ENCODE data around the gene HAUS7.

The HAUS7 gene

DNA sequence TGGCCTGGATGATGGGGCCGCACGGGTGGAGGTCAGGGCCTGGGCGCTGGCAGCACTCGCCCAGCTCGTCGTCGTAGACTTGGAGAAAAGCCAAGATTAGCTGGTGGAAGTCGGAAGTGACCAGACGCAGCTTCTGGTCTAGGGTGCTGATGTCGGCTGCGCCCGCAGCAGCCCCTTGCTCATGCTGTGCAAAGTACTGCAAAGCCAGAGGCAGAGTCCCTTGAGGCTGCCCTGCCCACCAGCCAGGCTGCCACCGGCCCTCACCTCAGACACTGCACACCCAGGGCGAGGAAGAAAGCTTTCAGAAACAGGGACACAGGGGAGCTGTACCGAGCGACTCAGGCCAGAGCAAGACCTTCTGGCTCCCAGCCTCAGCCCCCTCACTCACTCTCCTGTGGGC lies 14.8 kb downstream of the HAUS7 start:
- no peak for DNase-seq (ENCODE audit: low read depth)

DNA sequence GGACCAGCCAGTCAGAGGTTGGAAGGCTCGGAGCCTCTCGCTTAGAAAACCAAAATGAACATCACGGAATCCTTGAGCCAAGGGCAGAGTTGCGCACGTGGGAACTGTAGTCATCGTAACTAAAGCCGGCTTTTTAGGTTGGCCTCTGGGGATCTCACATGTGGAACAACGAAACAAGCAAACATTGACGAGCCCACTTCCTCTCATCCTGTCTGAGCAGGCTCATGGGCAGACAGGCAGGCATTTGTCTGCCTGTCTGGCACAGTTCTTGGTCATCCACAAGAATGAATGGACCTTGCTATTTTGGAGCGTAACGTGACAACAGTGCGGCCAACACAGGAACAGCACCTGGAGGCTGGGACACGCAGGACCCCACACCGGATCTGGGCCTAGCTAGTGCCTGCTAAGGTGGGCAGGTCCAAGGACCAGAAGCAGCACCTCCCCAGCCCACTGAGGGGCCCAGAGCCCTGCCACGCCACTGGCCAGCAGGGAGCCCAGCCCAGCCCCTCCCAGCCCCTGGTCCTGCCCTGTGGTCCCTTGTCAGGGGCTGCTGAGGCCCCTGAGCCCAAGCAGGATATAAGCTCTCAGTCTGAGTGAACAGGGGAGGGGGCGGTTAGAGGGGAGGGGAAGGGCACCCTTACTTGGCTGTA lies 15.3 kb downstream of the HAUS7 start:
- DNase-seq (ENCODE audit: low read depth), result no peak

DNA sequence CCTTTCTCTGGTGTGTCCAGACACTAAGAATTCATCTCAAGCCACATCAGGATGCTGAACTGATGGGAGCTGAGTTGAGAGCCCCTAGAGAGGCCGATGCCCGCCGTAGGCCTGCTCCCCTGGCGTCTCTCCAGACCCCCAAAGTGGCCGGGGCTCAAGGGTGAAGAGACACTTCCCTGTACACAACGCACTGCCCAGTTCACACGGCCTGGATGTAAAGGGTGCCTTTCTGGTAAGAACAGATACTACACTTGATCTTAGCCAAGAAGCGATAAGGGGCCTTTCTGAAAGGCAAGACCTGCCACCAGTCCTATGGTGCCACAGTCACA lies 19.5 kb downstream of the HAUS7 start:
- no peak for DNase-seq (ENCODE audit: low read depth)

DNA sequence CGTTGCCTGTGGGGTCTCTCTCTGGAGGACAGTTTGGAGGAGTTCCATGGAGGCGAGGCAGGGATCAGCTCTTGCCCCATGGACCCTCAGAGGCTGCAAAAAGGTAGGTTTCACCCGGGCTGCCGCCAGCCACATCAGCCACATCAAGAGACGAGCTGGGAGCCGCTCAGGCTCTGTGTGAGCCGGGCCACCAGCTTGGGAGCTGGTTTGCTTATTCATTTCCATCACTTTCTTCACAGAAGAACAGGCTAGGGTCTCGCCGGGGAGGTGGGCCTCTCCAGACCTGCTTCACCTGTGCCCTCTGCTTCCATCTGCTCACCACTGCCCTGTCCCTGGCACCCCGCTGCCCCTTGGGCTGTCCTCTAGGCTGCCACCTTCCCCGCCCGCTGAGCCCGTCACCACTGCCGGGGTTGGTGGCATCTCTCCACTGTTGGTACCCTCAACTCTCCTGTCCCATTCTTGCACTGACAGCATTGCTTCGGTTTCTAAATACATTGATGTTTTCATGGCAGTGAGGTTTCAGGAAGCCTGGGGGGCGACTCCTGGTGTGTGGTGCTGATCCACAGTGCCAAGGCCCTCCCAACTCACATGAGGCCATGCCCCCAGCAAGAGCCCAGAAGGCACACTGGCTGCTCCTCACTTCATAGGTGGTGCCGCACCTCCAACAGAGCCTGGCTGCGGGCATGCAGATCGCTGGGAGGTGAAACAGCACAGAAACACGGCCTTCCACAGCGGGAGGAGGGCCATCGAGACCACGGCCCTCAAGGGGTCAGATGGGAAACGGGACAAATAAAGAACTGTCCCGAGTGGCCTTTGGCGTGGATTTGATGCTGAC lies 20.0 kb downstream of the HAUS7 start:
- no peak for DNase-seq (ENCODE audit: low read depth)

DNA sequence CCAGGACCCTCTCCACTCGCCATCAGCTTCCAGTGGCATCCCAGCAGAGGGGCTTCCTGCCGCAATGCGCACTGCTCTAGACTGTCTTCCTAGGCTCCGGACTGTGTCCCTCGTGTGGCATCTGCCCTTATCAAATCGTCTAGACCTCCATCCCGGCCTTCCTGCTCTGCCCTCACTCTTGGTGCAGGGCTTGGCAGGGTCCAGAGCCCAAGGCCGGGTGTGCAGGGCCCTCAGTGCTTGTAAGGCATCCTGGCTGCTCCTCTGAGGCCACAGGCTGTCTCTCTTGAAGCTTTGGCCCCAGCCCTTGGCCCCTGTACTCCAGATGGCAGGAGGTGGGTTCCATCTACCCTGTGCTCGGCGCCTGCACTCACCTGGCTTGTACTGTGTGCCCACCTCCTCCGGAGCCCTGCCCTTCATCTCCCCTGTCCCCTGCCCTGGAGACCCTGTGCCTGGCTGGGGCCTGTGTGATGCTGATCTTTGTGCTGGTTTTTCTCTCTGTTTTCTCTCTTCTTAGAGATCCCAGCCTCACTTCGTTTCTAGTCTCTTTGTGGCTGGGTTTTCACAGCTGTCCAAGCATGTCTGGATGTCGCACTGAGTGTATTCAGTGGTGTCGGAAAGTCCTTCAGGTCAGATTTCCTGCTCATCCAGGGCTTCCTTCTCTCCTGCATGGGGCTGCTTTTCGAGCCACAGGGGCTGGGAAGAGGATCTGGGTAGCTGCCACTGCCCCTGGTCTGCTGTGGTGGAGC lies 20.8 kb downstream of the HAUS7 start:
- no peak for DNase-seq (ENCODE audit: low read depth)

DNA sequence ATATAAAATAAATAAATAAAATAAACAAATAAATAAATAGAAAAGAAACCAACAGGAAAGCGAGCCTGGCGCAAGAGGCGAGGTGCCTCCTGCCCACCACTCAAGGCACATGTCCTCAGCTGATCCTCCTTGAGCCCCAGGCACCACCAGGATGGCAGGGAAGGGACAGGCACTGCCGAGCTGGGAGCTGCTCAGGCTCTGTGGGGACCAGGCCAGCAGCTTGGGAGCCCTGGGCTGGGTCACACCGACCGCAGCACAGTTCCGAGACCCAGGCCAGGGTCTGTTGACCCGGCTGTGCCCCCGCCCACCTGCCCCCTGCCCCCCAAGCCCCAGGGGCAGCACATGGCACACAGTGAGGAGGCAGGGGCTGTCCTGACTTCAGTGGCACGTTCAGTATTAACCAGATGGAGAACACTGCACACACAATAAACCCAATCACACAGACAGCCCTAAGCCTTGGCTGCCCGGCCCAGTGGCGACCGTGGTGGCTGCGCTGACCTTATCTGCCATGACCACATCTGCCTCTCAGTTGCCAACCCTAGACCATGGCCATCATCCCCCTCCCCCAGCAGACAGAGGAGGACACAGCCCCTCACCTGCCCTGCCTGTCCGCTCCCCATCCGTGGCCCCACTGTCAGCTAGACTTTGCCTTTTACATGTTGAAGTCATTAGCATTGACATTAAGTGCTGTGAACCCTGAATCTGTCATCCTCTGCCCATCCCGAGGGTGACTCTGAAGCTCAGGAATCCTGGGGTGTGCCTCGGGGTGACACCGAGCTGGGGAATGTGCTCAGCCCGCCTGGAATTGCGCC lies 21.6 kb downstream of the HAUS7 start:
- DNase-seq (ENCODE audit: low read depth), result no peak

DNA sequence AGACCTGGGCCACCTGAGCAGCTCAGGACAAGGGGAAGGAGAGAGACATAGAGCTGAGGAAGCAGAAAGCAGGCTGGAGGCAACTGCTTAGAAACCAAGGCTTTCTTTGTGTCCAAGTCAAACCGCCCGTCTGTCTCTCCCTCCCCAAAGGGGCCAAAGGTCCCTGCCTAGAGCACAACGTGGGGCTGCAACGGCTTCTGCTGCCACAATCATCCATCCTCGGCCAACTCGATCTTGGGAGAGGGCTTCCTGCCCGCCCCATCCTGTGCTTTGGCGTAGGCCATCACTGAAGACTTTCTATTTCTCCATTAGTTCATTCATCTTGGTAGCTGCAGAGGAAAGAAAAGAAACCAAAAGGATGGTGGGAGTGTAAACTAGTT lies 22.8 kb downstream of the HAUS7 start:
- DNase-seq (ENCODE audit: low read depth), result no peak

DNA sequence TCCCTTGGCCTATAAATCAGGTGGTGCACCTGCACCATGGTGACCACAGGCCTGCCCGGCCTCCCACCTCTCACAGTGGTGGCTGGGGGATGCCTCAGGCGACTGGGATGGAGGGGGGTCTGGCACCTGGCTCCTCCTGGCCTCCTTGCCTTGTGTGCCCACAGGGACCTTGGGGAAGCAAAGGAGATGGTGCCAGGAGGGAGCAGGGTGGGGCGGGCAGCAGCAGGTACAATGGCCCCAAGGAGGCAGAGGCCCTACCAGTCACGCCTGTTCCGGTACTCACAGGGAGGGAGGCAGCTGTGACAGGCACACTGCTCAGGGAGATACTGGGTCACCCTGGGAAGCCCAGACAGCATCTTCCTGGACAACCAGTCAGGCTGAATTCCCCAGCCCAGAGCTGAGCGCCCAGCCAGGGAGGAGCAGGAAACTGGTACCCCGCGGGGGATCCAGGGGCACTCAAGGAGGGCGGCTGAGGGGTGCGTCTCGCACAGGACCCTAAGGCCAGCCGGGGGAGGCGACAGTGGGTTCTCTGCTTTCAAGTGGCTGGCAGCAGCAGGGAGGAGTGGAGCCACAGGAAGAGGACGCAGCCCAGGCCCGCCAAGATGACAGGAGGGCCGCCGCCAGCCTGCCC lies 23.3 kb downstream of the HAUS7 start:
- DNase-seq (ENCODE audit: low read depth), result no peak

DNA sequence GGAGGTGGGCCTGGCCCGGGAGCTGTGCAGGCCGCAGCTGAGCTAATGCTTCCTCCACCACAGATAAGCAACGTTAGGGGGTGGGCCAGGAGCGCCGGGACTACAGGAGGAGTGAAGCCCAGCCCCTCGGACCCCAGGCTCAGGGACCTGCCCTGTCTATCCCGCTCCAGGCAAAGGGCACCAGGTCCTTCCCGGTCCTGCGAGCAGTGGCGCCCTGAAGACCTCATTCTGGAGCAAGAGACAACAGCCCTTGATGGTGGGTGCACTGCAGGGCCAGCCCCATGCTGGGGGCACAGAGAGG lies 23.8 kb downstream of the HAUS7 start:
- DNase-seq (ENCODE audit: low read depth), result no peak

DNA sequence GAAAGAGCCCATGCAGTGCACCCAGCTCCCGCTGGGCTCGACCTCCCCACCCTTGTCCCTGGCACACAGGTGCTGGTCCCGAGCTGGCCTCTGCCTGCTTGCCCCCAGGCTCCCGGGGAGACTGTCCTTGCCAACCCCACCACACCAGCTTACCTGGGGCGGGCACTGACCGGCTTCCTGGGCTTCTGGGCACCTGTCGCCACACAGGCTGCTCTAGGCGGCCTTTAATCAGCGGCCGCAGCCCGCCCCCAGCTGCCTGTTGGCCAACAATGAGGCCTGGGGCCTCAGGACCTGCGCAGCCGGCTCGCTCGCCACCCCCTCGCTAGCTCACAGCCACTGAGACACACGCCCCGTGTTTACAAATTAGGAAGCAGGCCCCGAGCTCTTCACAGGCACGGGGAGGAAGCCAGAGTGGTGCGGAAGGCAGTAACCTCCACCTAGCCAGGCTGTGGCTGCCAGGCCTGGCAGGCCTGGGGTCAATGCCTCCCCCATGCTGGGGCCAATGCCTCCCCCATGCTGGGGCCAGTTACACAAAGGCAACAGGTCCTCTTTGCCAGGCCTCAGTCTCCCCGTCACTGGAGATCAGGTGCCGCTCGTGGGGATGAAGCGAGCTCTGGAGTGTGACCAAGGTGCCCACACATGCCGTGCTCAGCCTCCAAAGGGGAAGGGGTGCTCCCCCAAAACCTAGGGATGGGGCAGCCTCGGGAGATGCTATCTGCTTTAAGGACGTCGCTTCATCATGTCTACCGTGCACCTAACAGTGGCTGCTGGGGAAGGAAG lies 24.3 kb downstream of the HAUS7 start, which contains the start of gene TREX2:
TSS of gene TREX2 (minus strand) at position 201 of the 780 bp plus-strand sequence. CDS start 626 bp downstream, outside the sequence.
- DNase-seq (ENCODE audit: low read depth), result no peak

DNA sequence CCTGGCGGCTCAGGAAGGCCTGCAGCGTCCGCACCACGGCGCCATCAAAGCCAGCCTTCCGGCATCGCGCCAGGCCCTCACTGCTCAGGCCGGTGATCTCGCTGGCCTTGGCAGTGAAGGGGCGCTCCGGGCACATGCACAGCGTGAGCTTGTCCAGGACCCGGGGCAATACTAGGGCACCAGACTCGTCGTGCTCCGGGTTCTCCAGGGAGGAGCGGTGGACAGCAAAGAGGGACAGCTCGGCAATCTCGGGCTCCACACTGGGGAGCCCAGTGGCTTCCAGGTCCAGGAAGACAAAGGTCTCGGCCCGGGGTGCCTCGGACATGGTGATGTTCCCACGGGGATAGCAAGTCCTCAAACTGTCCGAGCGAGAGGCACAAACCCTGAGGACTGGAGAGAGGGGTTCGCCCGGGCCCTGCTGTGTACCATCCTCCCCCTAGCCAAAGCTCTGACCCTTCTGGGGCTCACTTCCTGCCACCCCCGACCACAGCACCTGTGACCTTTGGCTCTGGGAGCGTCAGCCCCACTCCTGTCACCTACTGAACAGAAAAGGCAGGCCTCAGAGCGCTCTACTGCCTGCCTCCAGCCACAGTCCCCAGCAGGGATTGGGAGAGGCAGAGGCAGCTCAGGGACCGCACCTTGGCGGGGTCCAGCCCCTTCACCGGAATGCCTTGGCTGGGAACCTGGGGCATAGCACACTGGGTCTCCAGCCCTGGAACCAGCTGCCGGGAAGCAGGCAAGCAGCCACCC lies 25.1 kb downstream of the HAUS7 start:
- DNase-seq (ENCODE audit: low read depth), result no peak

DNA sequence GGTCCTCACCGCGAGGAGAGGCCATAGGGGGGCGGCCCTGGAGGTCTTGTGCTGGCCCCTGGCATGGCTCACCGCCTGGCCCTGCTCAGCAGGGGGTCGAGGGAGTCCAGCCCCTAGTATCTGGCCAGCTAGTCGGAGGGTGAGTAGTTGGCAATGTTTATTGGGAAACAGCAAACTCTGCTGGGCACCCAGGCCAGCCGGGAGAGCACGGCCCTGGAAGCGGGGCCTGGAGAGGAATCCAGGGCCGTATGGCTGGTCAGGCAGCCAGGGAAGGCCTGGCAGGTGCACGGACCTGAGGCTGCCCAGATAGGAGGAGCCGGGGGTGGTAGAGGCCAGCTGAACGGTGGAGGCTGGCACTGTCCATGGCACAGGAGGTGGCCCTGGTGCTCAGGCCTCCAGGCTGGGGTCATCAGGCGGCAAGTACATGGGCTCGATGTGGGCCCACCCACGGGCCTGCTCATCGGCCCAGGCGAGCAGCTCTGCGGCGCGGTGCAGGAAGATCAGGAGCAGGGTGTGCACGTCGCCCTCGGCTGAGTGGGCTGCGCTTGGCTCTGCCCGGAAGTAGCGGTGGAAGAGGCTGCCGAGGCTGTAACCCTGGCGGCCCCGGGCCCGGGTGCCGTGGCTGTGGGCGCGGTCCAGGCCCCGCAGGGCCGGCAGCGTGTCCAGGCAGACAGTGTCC lies 25.9 kb downstream of the HAUS7 start:
- no peak for DNase-seq (ENCODE audit: low read depth)

DNA sequence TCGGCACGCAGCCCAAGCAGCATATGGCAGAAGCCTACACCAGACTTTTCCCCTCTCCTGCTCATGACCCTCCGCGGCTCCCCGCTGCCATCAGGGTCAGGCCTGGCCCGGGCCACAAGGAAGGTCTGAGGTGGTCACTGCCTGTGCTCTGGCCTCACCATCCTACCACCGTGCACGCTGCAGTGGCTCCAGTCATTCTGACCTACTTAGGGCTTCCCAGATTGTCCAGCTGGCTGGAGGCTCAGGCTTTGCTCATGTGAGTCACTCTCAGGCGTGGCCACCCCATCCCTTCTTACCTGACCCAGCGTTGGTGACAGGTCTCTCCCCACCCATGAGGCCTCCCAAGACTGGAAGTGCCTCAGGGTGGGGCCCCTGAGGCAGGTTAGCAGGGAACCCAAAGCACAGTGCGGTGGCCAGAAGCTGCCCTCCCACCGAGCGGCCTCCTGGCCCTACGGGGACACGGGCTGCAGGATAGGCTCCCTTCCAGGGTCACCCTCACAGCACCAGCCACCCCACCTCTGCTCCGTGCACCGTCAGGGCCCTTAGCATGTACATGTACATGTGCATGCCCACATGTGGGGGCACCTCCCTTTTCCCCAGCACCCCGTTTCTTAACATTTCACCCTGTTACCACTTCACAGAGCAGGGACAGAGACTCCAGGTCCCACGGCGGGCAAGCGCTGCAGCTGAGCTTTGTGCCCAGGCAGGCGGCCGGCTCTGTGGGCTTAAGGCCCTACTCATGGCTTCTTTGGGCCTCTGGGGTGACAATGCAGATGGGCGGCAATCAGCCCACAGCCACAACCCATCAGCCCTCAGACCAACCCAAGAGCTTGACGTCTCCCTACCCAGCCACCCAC lies 26.7 kb downstream of the HAUS7 start:
- no peak for DNase-seq (ENCODE audit: low read depth)

DNA sequence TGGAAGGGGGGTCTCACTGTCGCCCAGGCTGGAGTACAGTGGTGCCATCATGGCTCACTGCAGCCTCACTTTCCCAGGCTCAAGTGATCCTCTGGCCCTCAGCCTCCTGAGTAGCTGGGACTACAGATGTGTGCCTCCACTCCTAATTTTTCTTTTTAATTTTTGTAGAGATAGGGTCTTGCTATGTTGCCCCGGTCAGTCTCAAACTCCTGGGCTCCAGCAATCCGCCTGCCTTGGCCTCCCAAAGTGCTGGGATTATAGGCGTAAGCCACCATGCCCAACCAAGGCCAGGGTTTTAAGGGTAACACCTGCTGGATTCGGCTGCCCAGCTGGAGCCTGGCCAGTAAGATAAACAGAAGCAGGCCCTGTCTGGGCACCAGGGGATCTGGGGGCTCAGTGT lies 27.9 kb downstream of the HAUS7 start:
- no peak for DNase-seq (ENCODE audit: low read depth)

DNA sequence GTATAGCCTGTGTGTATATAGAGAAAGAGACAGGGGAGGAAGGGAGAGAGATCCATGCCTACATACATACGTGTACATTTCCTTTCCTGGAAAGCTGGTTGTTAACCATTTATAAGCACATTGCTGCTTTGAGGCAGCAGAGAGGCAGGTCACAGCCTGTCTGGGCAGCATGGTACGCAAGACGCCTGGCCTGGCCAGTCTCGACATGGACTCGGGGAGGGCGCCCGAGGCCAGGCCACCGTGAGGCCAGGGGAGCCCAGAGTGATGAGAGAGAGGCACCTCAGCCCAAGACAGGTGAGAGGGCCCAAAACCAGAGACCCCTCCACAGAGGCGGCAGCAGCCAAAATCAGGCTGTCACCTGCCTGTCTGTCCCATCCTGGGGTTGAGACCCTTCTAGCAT lies 28.4 kb downstream of the HAUS7 start:
- DNase-seq (ENCODE audit: low read depth), result no peak

DNA sequence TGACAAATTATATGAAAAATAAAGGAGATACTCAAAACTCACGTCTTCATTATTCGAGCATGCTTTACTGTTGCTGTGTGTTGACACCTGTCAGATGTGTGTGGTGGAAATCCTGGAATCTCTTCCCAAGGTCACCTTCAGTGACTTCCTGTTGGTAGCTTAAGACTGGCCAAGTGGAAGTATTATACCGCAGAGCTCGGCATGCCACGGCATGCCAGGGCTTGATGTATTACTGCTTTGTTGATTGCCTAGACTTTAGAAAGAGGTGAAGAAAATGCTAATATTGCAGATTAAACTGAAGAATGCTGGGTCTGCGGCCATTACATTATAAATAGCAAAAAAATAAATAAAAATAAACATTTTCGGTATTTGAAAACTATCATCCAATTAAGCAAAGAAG lies 29.1 kb downstream of the HAUS7 start:
- no peak for DNase-seq (ENCODE audit: low read depth)

DNA sequence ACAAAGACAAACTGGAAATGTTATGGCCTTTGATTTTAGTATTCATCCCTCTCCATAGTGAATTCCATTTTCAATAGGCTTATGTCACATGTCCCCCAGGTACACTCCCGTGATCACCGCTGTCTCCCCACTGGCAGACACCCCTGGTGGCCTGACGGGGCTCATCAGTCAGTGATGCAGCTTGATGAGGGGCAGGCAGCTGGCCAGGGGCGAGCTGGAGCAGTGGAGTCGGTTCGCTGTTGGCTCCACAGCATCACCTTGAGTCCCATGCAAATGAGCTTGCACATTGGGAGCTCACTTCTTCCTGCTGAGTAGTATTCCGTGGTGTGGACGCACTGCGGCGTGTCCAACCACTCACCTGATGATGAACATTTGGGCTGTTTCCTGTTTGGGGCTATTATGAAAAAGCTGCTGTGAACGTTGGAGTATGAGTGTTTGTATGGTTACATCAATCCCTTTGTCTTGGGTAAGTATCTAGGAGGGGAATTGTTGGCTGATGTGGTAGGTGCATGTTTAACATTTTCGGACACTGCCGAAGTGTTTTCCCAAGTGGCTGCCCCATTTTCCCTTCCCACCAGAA lies 29.7 kb downstream of the HAUS7 start:
- DNase-seq (ENCODE audit: low read depth), result no peak

DNA sequence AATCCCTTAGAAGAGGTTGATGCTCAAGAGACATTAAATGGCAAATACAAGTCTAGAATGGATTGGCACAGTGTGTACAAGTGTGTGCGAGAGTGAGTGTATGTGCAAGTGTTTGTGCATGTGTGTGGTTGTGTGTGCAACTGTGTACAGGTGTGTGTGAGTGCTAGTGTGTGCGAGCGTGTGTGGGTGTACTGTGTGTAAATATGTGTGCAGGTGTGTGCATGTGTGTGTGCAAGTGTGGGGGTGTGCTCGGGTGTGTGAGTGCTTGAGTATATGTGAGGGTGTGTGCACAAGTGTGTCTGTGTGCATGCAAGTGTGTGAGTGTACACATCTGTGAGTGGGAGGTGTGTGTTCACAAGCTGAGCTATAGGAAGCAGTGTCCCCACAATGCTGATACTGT lies 30.4 kb downstream of the HAUS7 start:
- DNase-seq (ENCODE audit: low read depth), result no peak

DNA sequence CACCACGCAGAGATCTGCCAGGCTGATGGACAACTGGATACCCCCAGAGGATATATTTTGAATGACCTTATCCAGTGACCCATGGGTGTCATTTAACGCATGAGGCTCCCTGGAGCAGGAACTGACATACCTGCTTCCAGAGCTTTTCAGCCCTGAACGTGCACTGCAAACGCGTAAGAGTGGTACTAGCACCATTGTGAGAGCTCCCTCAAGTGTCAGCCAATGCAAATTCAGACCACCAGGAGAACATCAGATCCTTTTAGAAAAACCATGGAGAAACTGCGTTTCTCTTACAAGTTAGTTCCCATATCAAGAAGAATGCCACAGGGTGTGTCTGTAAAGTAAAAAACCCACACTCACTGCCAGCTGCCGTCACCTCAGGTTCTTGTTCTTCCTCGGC lies 31.8 kb downstream of the HAUS7 start:
- no peak for DNase-seq (ENCODE audit: low read depth)
